Measurements from ENCODE around the gene HNRNPL. TPM values are rescaled to one million over a fixed set of nuclear protein-coding genes. Genes with fewer than 3 reads are reported as not detected.

Gene HNRNPL
- total RNA-seq, 1 experiment from 2014 or later, result 710 TPM

GRCh38 chr19:38868551-38868950, 18.8 kb upstream of the HNRNPL start:
- Histone ChIP-seq H3K4ac (ENCODE audit: low read depth, low read length) (no peak overlapping the region), H3K14ac (ENCODE audit: insufficient read depth, low read length) (no peak overlapping the region), H3K18ac (ENCODE audit: insufficient read length, low read depth, low read length) (no peak overlapping the region), H3K27ac (ENCODE audit: insufficient read length, low read depth, low read length) (no peak overlapping the region), H3T11ph (ENCODE audit: low read length) (no peak overlapping the region), H3K9ac (ENCODE audit: extremely low read depth, insufficient read length, low read length) (no peak overlapping the region), H2BK5ac (ENCODE audit: insufficient read length, low read length) (no peak overlapping the region), H2BK120ac (ENCODE audit: low read depth, low read length, poor library complexity, severe bottlenecking) (no peak overlapping the region), H4K5ac (ENCODE audit: insufficient read length, low read depth, low read length) (no peak overlapping the region), H3K27me3 (ENCODE audit: insufficient read depth, low read length) (no peaks in the 10 kb centered on the region; the same call in 1 of the 2 replicates), H3K23me2 (ENCODE audit: insufficient read length, low read depth, low read length, poor library complexity, severe bottlenecking) (no peaks in the 10 kb centered on the region), H4K20me1 (ENCODE audit: control insufficient read depth, insufficient read depth, insufficient read length) (no peaks in the 10 kb centered on the region), H3K79me2 (ENCODE audit: insufficient read depth, low read length) (no peaks in the 10 kb centered on the region), H2AFZ (ENCODE audit: low read length) (no peak overlapping the region), H3K56ac (ENCODE audit: insufficient read length, low read depth, low read length) (no peak overlapping the region), H2BK15ac (ENCODE audit: low read depth, low read length) (no peak overlapping the region), H2AK5ac (ENCODE audit: insufficient read length, low read length) (no peak overlapping the region), H3K4me1 (ENCODE audit: insufficient read depth, low read length) (no peaks in the 10 kb centered on the region; the same call in 1 of the 2 replicates), H3K23ac (ENCODE audit: insufficient read length, low read depth, low read length) (no peak overlapping the region), H3K79me1 (ENCODE audit: insufficient read depth, low read depth, low read length, poor library complexity, severe bottlenecking) (no peaks in the 10 kb centered on the region), H2BK12ac (ENCODE audit: insufficient read length, low read depth, low read length) (no peak overlapping the region), H3K4me2 (ENCODE audit: insufficient read depth, insufficient read length, low read length) (no peak overlapping the region), H2BK20ac (ENCODE audit: low read depth, low read length, poor library complexity, severe bottlenecking) (no peak overlapping the region), H4K8ac (replicated peaks; ENCODE audit: insufficient read length, low read depth, low read length) (no peak overlapping the region), H4K91ac (ENCODE audit: insufficient read length, low read depth, low read length) (no peak overlapping the region), H3K9me3 (ENCODE audit: control insufficient read depth, low read depth, low read length) (no peaks in the 10 kb centered on the region)
- H3K36me3 Mint-ChIP-seq (ENCODE audit: insufficient read depth in 1 of 3, low read depth in 3 of 3), result no peaks in the 10 kb centered on the region; a peak in 1 of 7 replicates
- peaks cover 14 to 19% of the 10 kb centered on the region in 2 experiments for H3K4me1 Mint-ChIP-seq
- no peaks in the 10 kb centered on the region for H3K9me3 Mint-ChIP-seq
- H3K27ac Mint-ChIP-seq, result no peak overlapping the region
- peaks cover 12% of the 10 kb centered on the region for H3K27me3 Mint-ChIP-seq (ENCODE audit: low read depth)
- no peak for DNase-seq
- no CpG with 5 or more reads among the region's 6 CpGs for whole genome bisulfite sequencing (ENCODE audit: extremely low coverage, insufficient read length, low lambda C conversion rate)
- H3K4me3 Mint-ChIP-seq, result no peak overlapping the region
- TF ChIP-seq CTCF (conservative IDR thresholded peaks at IDR 0.05), result no peak
